H9 (cell line): ENCODE measurements around the gene SMIM36. TPM values are rescaled to one million over a fixed set of nuclear protein-coding genes. Genes with fewer than 3 reads are reported as not detected.
A peak's percentile ranks its signal among the peaks of the same experiment; 100 is the strongest.

Experiments
- DNase-seq: peaks from one replicate; pipeline ENCODE4 v3.0.0-alpha.2; 2017
- H2AFZ ChIP-seq: one replicate; pipeline ENCODE4 v1.6.1; 2013; ENCODE audit warnings: mild to moderate bottlenecking, low read length, control low read depth, moderate library complexity
- H2AK5ac ChIP-seq: 2 replicates; pipeline ENCODE4 v1.6.1; 2013; ENCODE audit warnings: low read length, control low read depth, mixed read lengths; ENCODE audit not compliant: insufficient read length
- H2BK120ac ChIP-seq: one replicate; pipeline ENCODE4 v1.6.1; 2013; ENCODE audit warnings: low read depth, mild to moderate bottlenecking, low read length, control low read depth, inconsistent platforms; ENCODE audit not compliant: poor library complexity, severe bottlenecking
- H2BK12ac ChIP-seq: 2 replicates; pipeline ENCODE4 v1.6.1; 2013; ENCODE audit warnings: low read length, control low read depth, mixed read lengths, low read depth; ENCODE audit not compliant: insufficient read length
- H2BK15ac ChIP-seq: 2 replicates; pipeline ENCODE4 v1.6.1; 2013; ENCODE audit warnings: low read depth, low read length, control low read depth
- H2BK20ac ChIP-seq: one replicate; pipeline ENCODE4 v1.6.1; 2013; ENCODE audit warnings: low read depth, mild to moderate bottlenecking, low read length, control low read depth, inconsistent platforms; ENCODE audit not compliant: poor library complexity, severe bottlenecking
- H2BK5ac ChIP-seq: 2 replicates; pipeline ENCODE4 v1.6.1; 2013; ENCODE audit warnings: low read length, control low read depth, mixed read lengths; ENCODE audit not compliant: insufficient read length
- H3K14ac ChIP-seq: 2 replicates; pipeline ENCODE4 v1.6.1; 2013; ENCODE audit warnings: low read length, control low read depth; ENCODE audit not compliant: insufficient read depth
- H3K18ac ChIP-seq: 2 replicates; pipeline ENCODE4 v1.6.1; 2013; ENCODE audit warnings: low read depth, mild to moderate bottlenecking, mixed read lengths, low read length, control low read depth; ENCODE audit not compliant: insufficient read length
- H3K23ac ChIP-seq: 2 replicates; pipeline ENCODE4 v1.6.1; 2013; ENCODE audit warnings: low read length, control low read depth, mixed read lengths, low read depth; ENCODE audit not compliant: insufficient read length
- H3K23me2 ChIP-seq: 2 replicates; pipeline ENCODE4 v1.6.1; 2013; ENCODE audit warnings: low read depth, mild to moderate bottlenecking, mixed read lengths, low read length, control low read depth; ENCODE audit not compliant: insufficient read length, poor library complexity, severe bottlenecking
- H3K27ac ChIP-seq: 2 replicates; pipeline ENCODE4 v1.5.1; 2013; ENCODE audit warnings: low read length, control low read depth, mixed read lengths, low read depth; ENCODE audit not compliant: insufficient read length
- H3K27me3 ChIP-seq: 2 replicates; pipeline ENCODE4 v1.6.1; 2013; ENCODE audit warnings: low read length, control low read depth, inconsistent platforms; ENCODE audit not compliant: insufficient read depth
- H3K4ac ChIP-seq: 2 replicates; pipeline ENCODE4 v1.6.1; 2013; ENCODE audit warnings: low read depth, mild to moderate bottlenecking, control low read depth, inconsistent platforms, low read length, moderate library complexity
- H3K4me1 ChIP-seq: 2 replicates; pipeline ENCODE4 v1.6.1; 2013; ENCODE audit warnings: low read length, control low read depth, inconsistent platforms; ENCODE audit not compliant: insufficient read depth
- H3K4me2 ChIP-seq: 2 replicates; pipeline ENCODE4 v1.6.1; 2013; ENCODE audit warnings: low read length, control low read depth, mixed read lengths; ENCODE audit not compliant: insufficient read length, insufficient read depth
- H3K56ac ChIP-seq: 2 replicates; pipeline ENCODE4 v1.6.1; 2013; ENCODE audit warnings: low read depth, mild to moderate bottlenecking, mixed read lengths, low read length, control low read depth; ENCODE audit not compliant: insufficient read length
- H3K79me1 ChIP-seq: 2 replicates; pipeline ENCODE4 v1.6.1; 2013; ENCODE audit warnings: low read depth, mild to moderate bottlenecking, moderate library complexity, low read length, control low read depth, inconsistent platforms; ENCODE audit not compliant: insufficient read depth, poor library complexity, severe bottlenecking
- H3K79me2 ChIP-seq: 2 replicates; pipeline ENCODE4 v1.6.1; 2013; ENCODE audit warnings: low read length, control low read depth, inconsistent platforms; ENCODE audit not compliant: insufficient read depth
- H3K9ac ChIP-seq: 2 replicates; pipeline ENCODE4 v1.6.1; 2013; ENCODE audit warnings: low read length, control low read depth, mixed read lengths; ENCODE audit not compliant: insufficient read length; ENCODE audit errors: extremely low read depth
- H3K9me3 ChIP-seq: one replicate; pipeline ENCODE4 v1.6.1; 2013; ENCODE audit warnings: low read depth, low read length, inconsistent platforms; ENCODE audit not compliant: control insufficient read depth
- H3T11ph ChIP-seq: one replicate; pipeline ENCODE4 v1.6.1; 2013; ENCODE audit warnings: mild to moderate bottlenecking, low read length, control low read depth, inconsistent platforms
- H4K20me1 ChIP-seq: one replicate; pipeline ENCODE4 v1.6.1; 2013; ENCODE audit not compliant: control insufficient read depth, insufficient read length, insufficient read depth
- H4K5ac ChIP-seq: 2 replicates; pipeline ENCODE4 v1.6.1; 2013; ENCODE audit warnings: low read depth, mild to moderate bottlenecking, mixed read lengths, low read length, control low read depth; ENCODE audit not compliant: insufficient read length
- H4K8ac ChIP-seq: replicated peaks from 2 replicates; pipeline ENCODE4 v1.6.1; 2013; ENCODE audit warnings: low read length, control low read depth, mixed read lengths, low read depth; ENCODE audit not compliant: insufficient read length
- H4K91ac ChIP-seq: 2 replicates; pipeline ENCODE4 v1.6.1; 2013; ENCODE audit warnings: low read depth, mild to moderate bottlenecking, moderate library complexity, mixed read lengths, low read length, control low read depth; ENCODE audit not compliant: insufficient read length
- H3K27ac Mint-ChIP-seq, 3 experiments: 2 replicates in 2 of 3; 3 replicates in 1 of 3; pipeline ENCODE4 v1.8.0; 2020 to 2021; ENCODE audit warnings: mixed read lengths in 3 of 3, mild to moderate bottlenecking in 1 of 3, moderate library complexity in 1 of 3
- H3K27me3 Mint-ChIP-seq: 2 replicates; pipeline ENCODE4 v1.8.0; 2021; ENCODE audit warnings: low read depth, mild to moderate bottlenecking, moderate library complexity, mixed read lengths
- H3K36me3 Mint-ChIP-seq, 3 experiments: 2 replicates in 2 of 3; 3 replicates in 1 of 3; pipeline ENCODE4 v1.8.0; 2020 to 2021; ENCODE audit warnings: low read depth in 3 of 3, mixed read lengths in 3 of 3; ENCODE audit not compliant: insufficient read depth in 1 of 3
- H3K4me1 Mint-ChIP-seq, 2 experiments: 2 replicates each; pipeline ENCODE4 v1.8.0; 2020; ENCODE audit warnings: mixed read lengths in 2 of 2
- H3K4me3 Mint-ChIP-seq, 2 experiments: 2 replicates in 1 of 2; 3 replicates in 1 of 2; pipeline ENCODE4 v1.8.0; 2020 to 2021; ENCODE audit warnings: mild to moderate bottlenecking in 2 of 2, mixed read lengths in 2 of 2, moderate library complexity in 1 of 2
- H3K9me3 Mint-ChIP-seq, 2 experiments: 2 replicates in 1 of 2; 3 replicates in 1 of 2; pipeline ENCODE4 v1.8.0; 2020; ENCODE audit warnings: mild to moderate bottlenecking in 2 of 2, mixed read lengths in 2 of 2, moderate library complexity in 1 of 2
- WGBS: extraction: QIAGEN DNeasy Blood & Tissue Kit; methylation state at CpG from one replicate; pipeline ENCODE4 v1.1.7; 2013; ENCODE audit warnings: missing lambda C conversion rate, low lambda C conversion rate, mixed read lengths; ENCODE audit not compliant: insufficient read length; ENCODE audit errors: extremely low coverage; 5-methylcytosine and 5-hydroxymethylcytosine counted together
- total RNA-seq: library from RNA; stranded (reverse); gene quantifications from 2 replicates; pipeline ENCODE4 v1.2.1, GENCODE V29; 2021
- TF ChIP-seq, protein P1 (sequence below): fragments of 200-600 bp; sonication (generic); conservative IDR thresholded peaks from 3 replicates; pipeline ENCODE4 v1.8.0; 2021; ENCODE audit warnings: antibody characterized with exemption, mild to moderate bottlenecking

Gene SMIM36
- total RNA-seq, 1 experiment from 2014 or later = not detected

- H3K23me2 ChIP-seq = peaks cover 3% of the 10 kb centered on the region
- peaks cover 0 to 4% of the 10 kb centered on the region in 2 experiments; a peak in 1 of 5 replicates for H3K9me3 Mint-ChIP-seq
- peaks cover 24 to 35% of the 10 kb centered on the region in 2 experiments for H3K4me1 Mint-ChIP-seq
- no peak overlapping the region for H3K4me3 Mint-ChIP-seq
- no peak overlapping the region for H3K9ac ChIP-seq
- H4K5ac ChIP-seq = no peak overlapping the region
- H3K23ac ChIP-seq = no peak overlapping the region
- H2BK5ac ChIP-seq = no peak overlapping the region
- H2BK120ac ChIP-seq = no peak overlapping the region
- peaks cover 20% of the 10 kb centered on the region; the same call in 1 of the 2 replicates for H3K79me2 ChIP-seq
- H3K36me3 Mint-ChIP-seq = peaks cover 26 to 49% (median 36%) of the 10 kb centered on the region in 3 experiments
- no peak overlapping the region for H4K91ac ChIP-seq
- H3K79me1 ChIP-seq = peaks cover 12% of the 10 kb centered on the region
- H3K18ac ChIP-seq = no peak overlapping the region
- no peak overlapping the region for H2AK5ac ChIP-seq
- no peak overlapping the region for H3T11ph ChIP-seq
- no peaks in the 10 kb centered on the region; the same call in 1 of the 2 replicates for H3K4me1 ChIP-seq
- no CpG with 5 or more reads among the region's 4 CpGs for WGBS
- H2BK15ac ChIP-seq = no peak overlapping the region
- H3K9me3 ChIP-seq = no peaks in the 10 kb centered on the region
- no peak overlapping the region for H3K56ac ChIP-seq
- peak overlapping the region in 1 of 3 experiments; percentile 68; a peak in 1 of 7 replicates for H3K27ac Mint-ChIP-seq
- no peak for DNase-seq
- no peak overlapping the region for H2BK12ac ChIP-seq
- no peak overlapping the region for H3K27ac ChIP-seq
- no peak overlapping the region for H4K8ac ChIP-seq
- H2AFZ ChIP-seq = no peak overlapping the region
- H3K4ac ChIP-seq = no peak overlapping the region
- H3K14ac ChIP-seq = no peak overlapping the region; the same call in 1 of the 2 replicates
- H4K20me1 ChIP-seq = no peaks in the 10 kb centered on the region
- H3K27me3 ChIP-seq = no peaks in the 10 kb centered on the region
- TF ChIP-seq, protein P1, sequence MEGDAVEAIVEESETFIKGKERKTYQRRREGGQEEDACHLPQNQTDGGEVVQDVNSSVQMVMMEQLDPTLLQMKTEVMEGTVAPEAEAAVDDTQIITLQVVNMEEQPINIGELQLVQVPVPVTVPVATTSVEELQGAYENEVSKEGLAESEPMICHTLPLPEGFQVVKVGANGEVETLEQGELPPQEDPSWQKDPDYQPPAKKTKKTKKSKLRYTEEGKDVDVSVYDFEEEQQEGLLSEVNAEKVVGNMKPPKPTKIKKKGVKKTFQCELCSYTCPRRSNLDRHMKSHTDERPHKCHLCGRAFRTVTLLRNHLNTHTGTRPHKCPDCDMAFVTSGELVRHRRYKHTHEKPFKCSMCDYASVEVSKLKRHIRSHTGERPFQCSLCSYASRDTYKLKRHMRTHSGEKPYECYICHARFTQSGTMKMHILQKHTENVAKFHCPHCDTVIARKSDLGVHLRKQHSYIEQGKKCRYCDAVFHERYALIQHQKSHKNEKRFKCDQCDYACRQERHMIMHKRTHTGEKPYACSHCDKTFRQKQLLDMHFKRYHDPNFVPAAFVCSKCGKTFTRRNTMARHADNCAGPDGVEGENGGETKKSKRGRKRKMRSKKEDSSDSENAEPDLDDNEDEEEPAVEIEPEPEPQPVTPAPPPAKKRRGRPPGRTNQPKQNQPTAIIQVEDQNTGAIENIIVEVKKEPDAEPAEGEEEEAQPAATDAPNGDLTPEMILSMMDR = no peak
- peaks cover under 1% of the 10 kb centered on the region for H3K27me3 Mint-ChIP-seq
- H3K4me2 ChIP-seq = no peak overlapping the region
- no peak overlapping the region for H2BK20ac ChIP-seq
These were observed 93.6 kb downstream of the SMIM36 start for GRCh38 chr17:55417411-55418268.
